ENCODE data around the gene FYN.
"Not testable (repeated sequence)": the region's sequence is repeated elsewhere in the genome, so short reads cannot be mapped to it uniquely, and the experiment has no call there.

Gene FYN

GRCh38 chr6:111680811-111681609, 192.2 kb downstream of the FYN start:
- DNase-seq (ENCODE audit: low read depth): not testable (repeated sequence)

DNA sequence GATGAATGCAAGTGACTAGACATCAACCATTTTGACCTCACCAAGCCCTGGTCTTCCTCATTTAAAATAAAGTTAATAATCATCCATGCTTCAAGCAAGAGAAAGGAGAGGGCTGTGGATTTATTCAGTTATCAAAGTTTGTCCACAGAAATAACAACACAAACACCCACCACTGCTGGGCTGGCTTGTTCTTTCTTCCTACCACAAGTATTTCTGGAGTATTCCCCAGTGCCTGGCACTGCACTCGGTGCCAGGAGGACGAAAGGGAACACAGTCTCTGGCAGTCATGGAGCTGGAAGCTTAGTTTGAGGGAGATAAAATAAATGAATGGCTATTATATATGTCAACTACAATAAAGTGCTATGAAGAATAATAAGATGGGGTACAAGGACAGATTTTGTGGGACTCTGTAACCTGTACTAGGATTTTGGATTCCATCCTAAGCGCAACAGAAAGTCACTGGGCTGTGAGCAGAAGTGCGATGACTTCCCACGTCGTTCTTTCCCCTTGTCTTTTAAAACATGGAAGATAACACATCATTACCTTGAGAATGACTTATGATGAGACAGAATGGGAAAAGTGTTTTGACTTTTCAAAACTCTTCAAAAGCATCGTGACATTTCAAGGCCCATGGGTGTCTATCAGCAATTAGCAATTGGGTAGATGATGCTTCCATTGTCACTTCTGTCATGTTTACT, 193.1 kb downstream of the FYN start:
- DNase-seq (ENCODE audit: low read depth): no peak

DNA sequence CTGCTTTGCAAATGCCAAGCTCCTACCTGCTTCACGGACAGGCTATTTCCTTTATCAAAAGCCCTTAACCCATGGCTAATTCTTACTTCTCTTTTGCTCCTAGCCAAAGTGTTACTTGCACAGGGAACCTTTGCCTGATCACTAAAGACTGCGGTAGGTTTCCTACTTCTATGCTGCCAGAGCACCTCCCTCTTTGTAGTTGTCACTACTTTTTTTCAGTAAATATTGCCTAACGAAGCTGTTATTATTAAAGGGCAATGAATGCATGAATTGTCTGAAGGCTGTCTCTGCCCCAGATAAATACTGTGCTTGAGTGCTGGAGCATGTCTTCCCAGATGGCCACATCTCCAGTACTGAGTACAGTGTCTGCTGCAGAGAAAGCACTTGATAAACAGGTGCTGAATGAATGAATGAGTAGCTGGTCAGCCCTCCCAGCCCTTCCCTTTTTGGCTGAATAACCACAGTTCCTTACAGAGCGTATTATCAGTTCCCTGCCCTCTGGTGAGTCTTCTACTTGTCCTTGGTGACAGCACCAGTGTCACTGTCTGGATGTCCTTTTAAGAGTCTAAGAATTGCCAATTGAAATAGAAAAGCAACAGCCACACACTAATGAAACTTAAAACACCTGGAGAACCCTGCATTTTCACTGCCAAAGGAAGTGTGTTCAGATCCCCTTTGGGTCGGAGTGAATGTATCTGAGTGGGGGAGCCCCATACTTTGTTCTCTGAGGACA, 194.0 kb downstream of the FYN start:
- DNase-seq (ENCODE audit: low read depth): no peak

- no peak for DNase-seq (ENCODE audit: low read depth)
These were observed 195.8 kb downstream of the FYN start for GRCh38 chr6:111677249-111677990.

DNA sequence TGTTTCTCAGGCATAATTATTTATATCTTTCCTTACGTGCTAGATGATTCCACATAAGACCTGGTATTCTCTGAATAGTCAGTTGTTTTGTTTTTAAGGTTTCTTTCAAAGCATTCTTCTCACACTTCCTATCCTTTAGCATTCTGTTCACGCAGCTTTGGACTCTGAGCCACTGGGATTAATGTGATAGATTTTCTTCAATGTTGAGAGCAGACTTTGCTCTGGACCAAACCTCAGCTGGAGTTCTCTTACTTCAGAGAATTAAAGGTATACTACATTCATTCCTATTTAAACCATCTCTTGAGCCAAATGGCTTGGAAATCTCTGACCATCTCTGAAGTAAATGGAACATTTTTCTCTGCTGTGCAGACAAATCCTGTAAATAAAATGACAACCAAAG, 196.9 kb downstream of the FYN start:
- DNase-seq (ENCODE audit: low read depth): no peak

- DNase-seq (ENCODE audit: low read depth): no peak
These were observed 198.4 kb downstream of the FYN start for GRCh38 chr6:111674883-111675282.

- DNase-seq (ENCODE audit: low read depth): no peak
These were observed 198.8 kb downstream of the FYN start for GRCh38 chr6:111674413-111674812.

DNA sequence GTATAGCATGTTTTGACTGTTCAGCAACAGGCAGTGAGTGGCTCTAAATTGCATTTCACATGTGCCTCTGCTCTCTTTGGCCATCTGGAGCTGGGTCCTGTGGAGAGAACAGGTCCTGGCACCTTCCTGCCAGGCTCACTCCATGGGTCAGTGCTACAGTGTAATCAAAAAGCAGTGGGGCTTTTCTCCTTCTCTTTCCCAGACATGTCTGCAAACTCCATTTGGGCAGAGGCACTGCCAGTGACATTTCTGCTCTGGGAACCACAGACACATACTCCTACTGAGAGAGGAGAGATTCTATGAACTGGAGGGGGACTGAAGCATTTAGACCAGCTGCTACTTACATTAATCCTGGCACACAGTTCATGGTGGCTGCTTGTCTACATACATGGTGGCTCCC, 199.3 kb downstream of the FYN start:
- DNase-seq (ENCODE audit: low read depth): no peak

DNA sequence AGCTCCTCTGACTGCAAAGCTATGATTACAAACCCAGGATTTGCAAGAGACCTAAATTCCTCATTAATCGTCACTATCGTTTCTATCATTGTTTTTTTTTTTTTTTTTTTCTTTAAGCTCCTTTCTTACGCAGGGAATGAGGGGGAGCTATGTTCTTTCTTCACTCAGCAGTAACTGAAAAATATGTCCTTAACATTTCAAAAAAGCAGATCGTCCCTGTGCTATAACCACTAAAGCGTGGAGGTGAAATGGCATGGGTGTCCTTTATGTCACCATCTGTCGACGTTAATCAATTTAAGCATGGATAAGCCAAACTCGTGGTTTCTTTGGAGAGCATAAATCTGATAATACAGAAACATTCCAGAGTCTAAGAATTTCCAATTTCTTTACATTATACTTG, 199.7 kb downstream of the FYN start:
- no peak for DNase-seq (ENCODE audit: low read depth)

- no peak for DNase-seq (ENCODE audit: low read depth)
These were observed 200.3 kb downstream of the FYN start for GRCh38 chr6:111672761-111673450.

DNA sequence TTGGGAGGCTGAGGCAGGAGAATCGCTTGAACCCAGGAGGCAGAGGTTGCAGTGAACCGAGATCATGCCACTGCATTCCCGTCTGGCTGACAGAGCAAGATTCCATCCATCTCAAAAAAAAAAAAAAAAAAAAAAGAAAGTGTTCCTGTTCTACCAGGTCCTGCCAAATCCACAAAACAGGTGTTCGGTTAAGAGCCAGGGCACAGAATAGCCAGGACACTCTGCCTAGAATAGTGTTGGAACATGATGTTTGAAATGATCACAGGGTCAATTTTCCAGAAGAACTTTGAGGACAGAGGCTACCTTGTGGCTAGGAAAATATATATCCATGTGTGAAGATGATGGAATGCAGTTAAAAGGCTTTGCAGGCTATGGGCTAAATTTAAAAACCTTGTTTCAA, 203.9 kb downstream of the FYN start:
- no peak for DNase-seq (ENCODE audit: low read depth)

DNA sequence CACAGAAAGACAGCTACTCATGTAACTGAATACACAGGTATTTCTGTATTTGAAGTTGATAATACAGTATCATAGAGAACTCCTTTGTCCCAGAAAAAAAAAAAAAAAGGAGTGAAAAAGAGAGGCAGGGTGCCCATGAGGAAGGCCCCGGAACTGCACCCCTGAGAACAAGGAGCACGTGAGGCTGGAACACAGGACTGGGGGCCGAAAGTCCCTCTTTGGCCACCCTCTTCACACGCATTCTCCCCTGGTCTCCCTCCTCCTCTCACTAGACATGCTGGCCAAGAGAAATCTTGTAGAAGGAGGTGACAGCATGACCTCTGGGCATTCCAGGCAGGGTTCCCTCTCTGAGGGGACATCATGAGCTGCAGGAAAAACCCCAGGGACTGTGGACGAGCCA, 204.8 kb downstream of the FYN start:
- DNase-seq (ENCODE audit: low read depth): no peak

- DNase-seq (ENCODE audit: low read depth): no peak
These were observed 205.3 kb downstream of the FYN start for GRCh38 chr6:111667931-111668330.

GRCh38 chr6:111666847-111667246, 206.4 kb downstream of the FYN start:
- DNase-seq (ENCODE audit: low read depth): no peak

- DNase-seq (ENCODE audit: low read depth): no peak
These were observed 208.7 kb downstream of the FYN start for GRCh38 chr6:111664565-111665030.

DNA sequence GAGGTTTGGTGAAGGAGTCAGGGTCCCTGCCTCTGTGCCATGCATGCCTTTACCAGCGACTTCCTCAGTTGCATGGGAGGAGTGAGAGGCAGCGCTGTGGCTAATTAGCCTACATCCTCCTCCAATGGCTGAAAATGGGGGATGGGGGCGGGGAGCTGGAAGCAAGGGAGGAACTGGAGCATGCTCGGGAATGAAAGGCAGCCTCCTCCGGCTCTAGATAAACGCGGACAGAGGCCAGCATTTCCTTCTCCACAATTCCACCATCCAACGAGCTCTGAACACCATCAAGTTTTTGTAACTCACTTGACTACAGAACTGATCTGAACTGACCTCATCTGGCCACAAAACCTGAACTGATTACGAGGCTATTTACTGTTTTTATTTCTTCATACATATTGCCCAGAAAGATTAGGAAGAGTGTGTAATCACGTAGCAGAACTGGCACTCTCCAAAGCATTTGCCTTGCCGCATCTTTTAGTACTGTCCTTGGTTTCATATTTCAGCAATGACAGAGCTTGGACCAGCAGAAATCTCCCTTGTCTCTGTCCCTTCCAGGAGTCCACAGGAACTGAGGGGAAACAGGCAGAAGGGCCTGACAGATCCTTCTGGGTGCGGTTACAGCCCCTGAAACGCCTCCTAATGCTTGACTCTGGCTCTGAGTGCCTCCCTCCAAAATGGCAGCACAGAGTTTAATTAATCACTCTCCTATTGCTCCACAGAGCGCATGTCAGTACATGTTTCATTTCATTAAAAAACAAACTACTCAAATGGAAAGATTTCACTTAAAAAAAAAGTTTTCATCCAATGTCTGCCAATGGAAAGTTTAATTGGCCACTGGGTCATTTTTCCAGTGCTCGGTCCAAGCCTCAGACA, 209.3 kb downstream of the FYN start:
- DNase-seq (ENCODE audit: low read depth): no peak

- DNase-seq (ENCODE audit: low read depth): no peak
These were observed 210.3 kb downstream of the FYN start for GRCh38 chr6:111662794-111663593.

GRCh38 chr6:111662072-111662793, 211.0 kb downstream of the FYN start:
- DNase-seq (ENCODE audit: low read depth): no peak

GRCh38 chr6:111661541-111662061, 211.7 kb downstream of the FYN start:
- no peak for DNase-seq (ENCODE audit: low read depth)
